Esophagus squamous epithelium (tissue), 4 donors: ENCODE data around the gene ST6GALNAC1.
"Not testable (repeated sequence)": the region's sequence is repeated elsewhere in the genome, so short reads cannot be mapped to it uniquely, and the experiment has no call there.

ENCODE experiments used
- CTCF ChIP-seq, 6 experiments: fragments of 450-650 bp in 4 of 6; fragments of 200-600 bp in 2 of 6; sonication (generic) in 2 of 6; IDR thresholded peaks; one replicate each; pipeline ENCODE4 v1.5.1; 2016 to 2019; ENCODE audit warnings: antibody characterized with exemption in 6 of 6, mild to moderate bottlenecking in 4 of 6, moderate library complexity in 4 of 6
- POLR2A ChIP-seq, 4 donors: fragments of 450-650 bp; IDR thresholded peaks; one replicate each; pipeline ENCODE4 v1.6.1; 2017; ENCODE audit warnings: antibody characterized with exemption in 4 of 4, mild to moderate bottlenecking in 4 of 4, moderate library complexity in 3 of 4

GRCh38 chr17:76606685-76607084 lies 36.9 kb downstream of the ST6GALNAC1 start:
- not testable (repeated sequence) for TF ChIP-seq CTCF, POLR2A (IDR thresholded peaks at IDR 0.05)
